Raji (cell line): ENCODE measurements around the gene PPP1R26.

Source experiments
- POLR2A ChIP-seq: IDR thresholded peaks from 2 replicates; pipeline ENCODE4 v1.6.1; 2011; ENCODE audit warnings: low read depth, low read length, control low read depth; ENCODE audit not compliant: insufficient read depth

Gene PPP1R26

GRCh38 chr9:135507104-135508035 lies 27.8 kb downstream of the PPP1R26 start:
- TF ChIP-seq POLR2A, result no peak

GRCh38 chr9:135508211-135508820 lies 28.7 kb downstream of the PPP1R26 start:
- no peak for TF ChIP-seq POLR2A

GRCh38 chr9:135509458-135509857 lies 29.9 kb downstream of the PPP1R26 start:
- no peak for TF ChIP-seq POLR2A

GRCh38 chr9:135512241-135512603 lies 32.6 kb downstream of the PPP1R26 start:
- TF ChIP-seq POLR2A, result no peak

GRCh38 chr9:135512904-135513303 lies 33.3 kb downstream of the PPP1R26 start:
- no peak for TF ChIP-seq POLR2A

GRCh38 chr9:135513351-135513846 lies 33.8 kb downstream of the PPP1R26 start:
- no peak for TF ChIP-seq POLR2A

- no peak for TF ChIP-seq POLR2A
These were observed 34.9 kb downstream of the PPP1R26 start for GRCh38 chr9:135514342-135515082.

- TF ChIP-seq POLR2A, result no peak
These were observed 35.7 kb downstream of the PPP1R26 start for GRCh38 chr9:135515083-135515951.

GRCh38 chr9:135516132-135516860 lies 36.7 kb downstream of the PPP1R26 start:
- TF ChIP-seq POLR2A, result no peak

- no peak for TF ChIP-seq POLR2A
These were observed 37.8 kb downstream of the PPP1R26 start for GRCh38 chr9:135517407-135517822.

- no peak for TF ChIP-seq POLR2A
These were observed 39.8 kb downstream of the PPP1R26 start for GRCh38 chr9:135519179-135519971.

- no peak for TF ChIP-seq POLR2A
These were observed 41.5 kb downstream of the PPP1R26 start, which contains the start of gene LCN1 for GRCh38 chr9:135520916-135521607. LCN1 (plus strand) TSS chr9:135521440; CDS start chr9:135521498, 58 bp downstream.

- TF ChIP-seq POLR2A, result no peak
These were observed 42.1 kb downstream of the PPP1R26 start for GRCh38 chr9:135521608-135522095.
